ENCODE results near the gene OR5A2. TPM values are rescaled to one million over a fixed set of nuclear protein-coding genes. Genes with fewer than 3 reads are reported as not detected.

Gene OR5A2
- total RNA-seq, 4 donors from 2014 or later = not detected

- no peaks in the 10 kb centered on the region for H3K9me3 ChIP-seq
- H3K4me1 ChIP-seq = no peaks in the 10 kb centered on the region
- H3K36me3 ChIP-seq = no peaks in the 10 kb centered on the region
- no peak overlapping the region for H3K4me3 ChIP-seq
- WGBS = 57% methylated on average over 5 of the region's 5 CpGs
- intact Hi-C loops (cut with DNase I) = no loop called here
- no peak overlapping the region for H3K27ac ChIP-seq (replicated peaks in 1 of 4)
- no peak for DNase-seq (ENCODE audit: extremely low spot score)
- no peaks in the 10 kb centered on the region for H3K27me3 ChIP-seq
- TF ChIP-seq EP300 (IDR thresholded peaks at IDR 0.05) (no peak), CTCF (IDR thresholded peaks at IDR 0.05) (no peak), POLR2A (IDR thresholded peaks at IDR 0.05; ENCODE audit: low read depth) (no peak), POLR2AphosphoS5 (IDR thresholded peaks at IDR 0.05) (no peak)
These were observed 9.2 kb downstream of the OR5A2 start for GRCh38 chr11:59417023-59417422.

- WGBS = 84% methylated on average over 5 of the region's 5 CpGs
- Histone ChIP-seq H3K4me1 (no peaks in the 10 kb centered on the region), H3K9me3 (no peaks in the 10 kb centered on the region), H3K27ac (replicated peaks in 1 of 4) (no peak overlapping the region), H3K4me3 (no peak overlapping the region), H3K36me3 (no peaks in the 10 kb centered on the region), H3K27me3 (no peaks in the 10 kb centered on the region)
- intact Hi-C loops (cut with DNase I) = no loop called here
- no peak for DNase-seq (ENCODE audit: extremely low spot score)
- TF ChIP-seq POLR2A (IDR thresholded peaks at IDR 0.05; ENCODE audit: low read depth) (no peak), CTCF (IDR thresholded peaks at IDR 0.05) (no peak), EP300 (IDR thresholded peaks at IDR 0.05) (no peak), POLR2AphosphoS5 (IDR thresholded peaks at IDR 0.05) (no peak)
These were observed 9.6 kb downstream of the OR5A2 start for GRCh38 chr11:59416613-59417012.

- H3K4me1 ChIP-seq = no peaks in the 10 kb centered on the region
- no peak for TF ChIP-seq EP300 (IDR thresholded peaks at IDR 0.05)
- TF ChIP-seq POLR2A (IDR thresholded peaks at IDR 0.05; ENCODE audit: low read depth) = no peak
- TF ChIP-seq POLR2AphosphoS5 (IDR thresholded peaks at IDR 0.05) = no peak
- TF ChIP-seq CTCF (IDR thresholded peaks at IDR 0.05) = no peak
- 87% methylated on average over 1 of the region's 1 CpG for WGBS
- intact Hi-C loops (cut with DNase I) = no loop called here
- H3K27ac ChIP-seq (replicated peaks in 1 of 4) = no peak overlapping the region
- H3K27me3 ChIP-seq = no peaks in the 10 kb centered on the region
- DNase-seq (ENCODE audit: extremely low spot score) = no peak
- H3K9me3 ChIP-seq = peaks cover 0 to 5% (median under 1%) of the 10 kb centered on the region in 4 donors
- no peak overlapping the region for H3K4me3 ChIP-seq
- H3K36me3 ChIP-seq = no peaks in the 10 kb centered on the region
These were observed 11.1 kb downstream of the OR5A2 start for GRCh38 chr11:59415111-59415510.

- H3K9me3 ChIP-seq = peaks cover 0 to 11% (median 3%) of the 10 kb centered on the region in 4 donors
- no peaks in the 10 kb centered on the region for H3K27me3 ChIP-seq
- 57% methylated on average over 2 of the region's 2 CpGs for WGBS
- no peak overlapping the region for H3K27ac ChIP-seq (replicated peaks in 1 of 4)
- intact Hi-C loops (cut with DNase I) = no loop called here
- no peaks in the 10 kb centered on the region for H3K36me3 ChIP-seq
- no peaks in the 10 kb centered on the region for H3K4me1 ChIP-seq
- TF ChIP-seq POLR2A (IDR thresholded peaks at IDR 0.05; ENCODE audit: low read depth) = no peak
- TF ChIP-seq CTCF (IDR thresholded peaks at IDR 0.05) = no peak
- TF ChIP-seq EP300 (IDR thresholded peaks at IDR 0.05) = no peak
- TF ChIP-seq POLR2AphosphoS5 (IDR thresholded peaks at IDR 0.05) = no peak
- no peak overlapping the region for H3K4me3 ChIP-seq
- no peak for DNase-seq (ENCODE audit: extremely low spot score)
These were observed 12.6 kb downstream of the OR5A2 start for GRCh38 chr11:59413646-59414045.

- intact Hi-C loops (cut with DNase I) = no loop called here
These were observed 22.7 kb downstream of the OR5A2 start for GRCh38 chr11:59403546-59403945.

More at GRCh38 chr11:59403546-59403945, 22.7 kb downstream of the OR5A2 start:
- Histone ChIP-seq H3K27ac (replicated peaks in 1 of 4) (no peak overlapping the region), H3K27me3 (no peaks in the 10 kb centered on the region), H3K36me3 (no peaks in the 10 kb centered on the region), H3K9me3 (peaks cover 0 to 8% (median 0%) of the 10 kb centered on the region in 4 donors), H3K4me3 (no peak overlapping the region), H3K4me1 (no peaks in the 10 kb centered on the region)
- TF ChIP-seq POLR2AphosphoS5 (IDR thresholded peaks at IDR 0.05) (no peak), POLR2A (IDR thresholded peaks at IDR 0.05; ENCODE audit: low read depth) (no peak), EP300 (IDR thresholded peaks at IDR 0.05) (no peak)
- DNase-seq (ENCODE audit: extremely low spot score) = no peak

All from esophagus muscularis mucosa (tissue), 4 donors.